Duodenal mucosa (tissue), 2 donors: Measurements from ENCODE around the gene SH3TC1.

ENCODE experiments used
- H3K27ac ChIP-seq: one replicate; pipeline ENCODE4 v1.7.0; 2013; ENCODE audit warnings: low read depth, low read length
- H3K27me3 ChIP-seq, 2 donors: one replicate each; pipeline ENCODE4 v1.7.0; 2013; ENCODE audit warnings: low read length in 2 of 2, control low read depth in 1 of 2; ENCODE audit not compliant: insufficient read depth in 2 of 2, control insufficient read depth in 1 of 2
- H3K36me3 ChIP-seq, 2 donors: one replicate each; pipeline ENCODE4 v1.7.0; 2013; ENCODE audit warnings: low read length in 2 of 2, control low read depth in 1 of 2; ENCODE audit not compliant: insufficient read depth in 2 of 2, control insufficient read depth in 1 of 2
- H3K4me1 ChIP-seq, 2 donors: one replicate each; pipeline ENCODE4 v1.7.0; 2013; ENCODE audit warnings: low read length in 2 of 2, control low read depth in 1 of 2; ENCODE audit not compliant: insufficient read depth in 2 of 2, control insufficient read depth in 1 of 2
- H3K4me3 ChIP-seq, 2 donors: one replicate each; pipeline ENCODE4 v1.7.0; 2013; ENCODE audit warnings: low read length in 2 of 2, low read depth in 1 of 2
- H3K9ac ChIP-seq, 2 donors: one replicate each; pipeline ENCODE4 v1.7.0; 2013; ENCODE audit warnings: low read length in 2 of 2, low read depth in 1 of 2
- H3K9me3 ChIP-seq, 2 donors: one replicate each; pipeline ENCODE4 v1.7.0; 2013; ENCODE audit warnings: low read length in 2 of 2, control low read depth in 1 of 2; ENCODE audit not compliant: control insufficient read depth in 1 of 2

The SH3TC1 gene

GRCh38 chr4:8274765-8275547, 75.9 kb downstream of the SH3TC1 start:
- H3K27me3 ChIP-seq, result peaks cover 10 to 18% of the 10 kb centered on the region in 2 donors
- no peak overlapping the region for H3K9ac ChIP-seq
- no peak overlapping the region for H3K4me3 ChIP-seq
- H3K4me1 ChIP-seq, result peaks cover 3 to 4% of the 10 kb centered on the region in 2 donors
- no peaks in the 10 kb centered on the region for H3K9me3 ChIP-seq
- H3K27ac ChIP-seq, result no peak overlapping the region
- no peaks in the 10 kb centered on the region for H3K36me3 ChIP-seq

- Histone ChIP-seq H3K27ac (no peak overlapping the region), H3K27me3 (peaks cover 6 to 12% of the 10 kb centered on the region in 2 donors), H3K9ac (no peak overlapping the region), H3K4me3 (no peak overlapping the region), H3K36me3 (no peaks in the 10 kb centered on the region), H3K9me3 (no peaks in the 10 kb centered on the region), H3K4me1 (peaks cover 3 to 4% of the 10 kb centered on the region in 2 donors)
Observed at GRCh38 chr4:8275548-8275910, 76.4 kb downstream of the SH3TC1 start.

- H3K27me3 ChIP-seq, result peaks cover 0 to 8% of the 10 kb centered on the region in 2 donors
- peaks cover 3 to 4% of the 10 kb centered on the region in 2 donors for H3K4me1 ChIP-seq
- H3K27ac ChIP-seq, result no peak overlapping the region
- no peaks in the 10 kb centered on the region for H3K9me3 ChIP-seq
- no peak overlapping the region for H3K9ac ChIP-seq
- no peaks in the 10 kb centered on the region for H3K36me3 ChIP-seq
- no peak overlapping the region for H3K4me3 ChIP-seq
Observed at GRCh38 chr4:8276358-8277240, 77.5 kb downstream of the SH3TC1 start.

GRCh38 chr4:8277356-8278008, 78.4 kb downstream of the SH3TC1 start:
- no peaks in the 10 kb centered on the region for H3K36me3 ChIP-seq
- peaks cover 3 to 4% of the 10 kb centered on the region in 2 donors for H3K4me1 ChIP-seq
- no peak overlapping the region for H3K9ac ChIP-seq
- no peak overlapping the region for H3K4me3 ChIP-seq
- H3K27ac ChIP-seq, result no peak overlapping the region
- H3K9me3 ChIP-seq, result no peaks in the 10 kb centered on the region
- H3K27me3 ChIP-seq, result peaks cover 0 to 5% of the 10 kb centered on the region in 2 donors

GRCh38 chr4:8278009-8278395, 78.9 kb downstream of the SH3TC1 start:
- H3K27ac ChIP-seq, result no peak overlapping the region
- peaks cover 0 to 5% of the 10 kb centered on the region in 2 donors for H3K27me3 ChIP-seq
- no peaks in the 10 kb centered on the region for H3K9me3 ChIP-seq
- H3K4me1 ChIP-seq, result peaks cover 3 to 4% of the 10 kb centered on the region in 2 donors
- H3K36me3 ChIP-seq, result no peaks in the 10 kb centered on the region
- no peak overlapping the region for H3K9ac ChIP-seq
- no peak overlapping the region for H3K4me3 ChIP-seq

GRCh38 chr4:8278421-8279287, 79.6 kb downstream of the SH3TC1 start:
- Histone ChIP-seq H3K4me1 (peaks cover 3 to 4% of the 10 kb centered on the region in 2 donors), H3K9me3 (no peaks in the 10 kb centered on the region)

GRCh38 chr4:8279321-8280157, 80.4 kb downstream of the SH3TC1 start:
- no peaks in the 10 kb centered on the region for H3K36me3 ChIP-seq
- peaks cover 0 to 5% of the 10 kb centered on the region in 2 donors for H3K27me3 ChIP-seq
- peaks cover under 1 to 3% of the 10 kb centered on the region in 2 donors for H3K4me1 ChIP-seq
- no peak overlapping the region for H3K4me3 ChIP-seq
- no peaks in the 10 kb centered on the region for H3K9me3 ChIP-seq
- H3K27ac ChIP-seq, result no peak overlapping the region
- H3K9ac ChIP-seq, result no peak overlapping the region

More at GRCh38 chr4:8278421-8279287, 79.6 kb downstream of the SH3TC1 start:
- Histone ChIP-seq H3K36me3 (no peaks in the 10 kb centered on the region), H3K27me3 (peaks cover 0 to 5% of the 10 kb centered on the region in 2 donors), H3K9ac (no peak overlapping the region), H3K4me3 (no peak overlapping the region), H3K27ac (no peak overlapping the region)

GRCh38 chr4:8280158-8280875, 81.2 kb downstream of the SH3TC1 start:
- no peaks in the 10 kb centered on the region for H3K36me3 ChIP-seq
- H3K9me3 ChIP-seq, result no peaks in the 10 kb centered on the region
- no peak overlapping the region for H3K4me3 ChIP-seq
- H3K9ac ChIP-seq, result no peak overlapping the region
- peaks cover 0 to 3% of the 10 kb centered on the region in 2 donors for H3K4me1 ChIP-seq
- H3K27me3 ChIP-seq, result peaks cover 0 to 5% of the 10 kb centered on the region in 2 donors
- H3K27ac ChIP-seq, result no peak overlapping the region
